KOPT-K1 (cell line): ENCODE measurements around the gene HECTD2.
"Not testable (repeated sequence)": the region's sequence is repeated elsewhere in the genome, so short reads cannot be mapped to it uniquely, and the experiment has no call there.

ENCODE experiments used
- H3K27ac ChIP-seq: fragments of 200-600 bp; sonication (generic); 2 replicates; pipeline ENCODE4 v1.5.1; 2016; ENCODE audit warnings: antibody characterized with exemption, mild to moderate bottlenecking, low read depth, low read length; ENCODE audit not compliant: poor library complexity, severe bottlenecking
- H3K36me3 ChIP-seq: fragments of 200-600 bp; sonication (generic); 2 replicates; pipeline ENCODE4 v1.5.1; 2017; ENCODE audit warnings: antibody characterized with exemption, mild to moderate bottlenecking, low read length, moderate library complexity; ENCODE audit not compliant: insufficient read depth
- H3K9me3 ChIP-seq: fragments of 200-600 bp; sonication (generic); 2 replicates; pipeline ENCODE4 v1.5.1; 2017; ENCODE audit warnings: antibody characterized with exemption, low read length, mild to moderate bottlenecking; ENCODE audit not compliant: insufficient read depth, poor library complexity, severe bottlenecking

HECTD2 gene

DNA sequence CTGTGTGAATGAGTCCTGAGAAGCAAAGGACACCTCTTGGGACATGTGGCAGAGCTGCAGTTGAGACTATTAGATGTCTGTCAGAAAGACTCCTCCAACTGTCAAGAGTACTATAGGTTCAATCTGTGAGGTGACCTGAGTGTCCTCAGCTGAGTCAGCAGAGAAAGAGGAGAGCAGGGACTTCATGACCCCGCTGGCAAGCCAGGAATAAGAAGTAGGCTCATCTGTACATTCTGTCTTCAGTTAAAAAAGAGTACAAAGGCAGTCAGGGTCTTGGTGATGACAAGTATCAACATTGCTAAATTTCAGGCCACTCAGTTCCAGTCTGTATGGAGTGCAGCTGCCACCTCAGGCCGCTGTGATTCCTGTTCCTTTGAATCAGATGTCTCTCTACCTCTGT, 25.1 kb downstream of the HECTD2 start:
- Histone ChIP-seq H3K9me3 (peaks cover 11% of the 10 kb centered on the region), H3K36me3 (no peaks in the 10 kb centered on the region), H3K27ac (no peak overlapping the region)

DNA sequence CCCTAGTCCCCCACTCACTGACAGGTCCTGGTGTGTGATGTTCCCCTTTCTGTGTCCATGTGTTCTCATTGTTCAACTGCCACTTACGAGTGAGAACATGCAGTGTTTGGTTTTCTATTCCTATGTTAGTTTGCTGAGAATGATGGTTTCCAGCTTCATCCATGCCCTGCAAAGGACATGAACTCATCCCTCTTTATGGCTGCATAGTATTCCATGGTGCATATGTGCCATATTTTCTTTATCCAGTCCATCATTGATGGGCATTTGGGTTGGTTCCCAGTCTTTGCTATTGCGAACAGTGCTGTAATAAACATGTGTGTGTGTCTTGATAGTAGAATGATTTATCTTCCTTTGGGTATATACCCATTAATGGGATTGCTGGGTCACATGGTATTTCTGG, 28.1 kb downstream of the HECTD2 start:
- H3K36me3 ChIP-seq, result not testable (repeated sequence)

DNA sequence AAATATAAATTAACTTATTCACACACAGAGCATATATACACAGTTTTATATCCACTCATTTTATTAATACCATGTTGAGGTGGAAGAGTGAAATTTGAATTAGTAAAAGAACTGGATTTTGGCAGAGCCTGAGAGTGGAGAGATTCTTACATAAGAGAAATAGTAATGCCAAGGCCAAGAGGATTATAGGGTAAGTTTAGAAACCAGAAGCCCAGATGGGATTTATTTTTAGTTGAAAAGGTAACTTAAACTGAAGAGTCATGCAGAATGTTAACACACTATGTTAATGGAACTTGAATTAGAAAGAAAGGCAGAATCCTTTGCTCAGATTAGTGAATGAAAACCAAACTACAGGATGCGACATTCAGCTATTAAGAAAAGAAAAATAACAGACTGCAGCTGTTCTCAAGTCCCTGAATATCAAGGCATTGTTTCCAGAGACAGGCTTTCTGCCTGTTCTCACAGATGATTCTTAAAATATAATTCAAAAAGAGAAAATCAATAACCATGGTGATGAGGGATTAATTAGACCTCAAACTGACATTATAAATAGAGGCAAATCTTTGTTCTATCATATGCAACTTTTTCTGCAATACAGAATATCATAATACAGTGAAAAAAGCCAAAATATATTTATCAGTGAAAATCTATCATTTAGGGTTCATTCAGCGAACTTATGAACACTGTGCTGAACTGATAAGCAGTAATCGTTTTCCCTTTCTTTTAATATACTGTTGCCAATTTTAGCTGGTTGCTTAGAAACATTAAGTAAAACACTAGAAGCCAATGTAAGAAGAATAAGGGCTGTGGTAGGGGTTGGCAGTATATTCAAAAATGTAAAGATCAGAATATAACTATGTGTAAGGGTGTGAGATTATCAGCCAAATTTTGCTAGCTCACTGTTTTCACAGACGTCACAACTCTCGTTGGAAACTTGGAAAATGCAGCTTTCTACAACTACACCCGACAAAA, 34.4 kb downstream of the HECTD2 start:
- no peaks in the 10 kb centered on the region for H3K36me3 ChIP-seq
- H3K9me3 ChIP-seq, result peaks cover 6% of the 10 kb centered on the region
- no peak overlapping the region for H3K27ac ChIP-seq

More for the DNA sequence above, 28.1 kb downstream of the HECTD2 start:
- H3K9me3 ChIP-seq, result peaks cover 11% of the 10 kb centered on the region
- H3K27ac ChIP-seq, result not testable (repeated sequence)

DNA sequence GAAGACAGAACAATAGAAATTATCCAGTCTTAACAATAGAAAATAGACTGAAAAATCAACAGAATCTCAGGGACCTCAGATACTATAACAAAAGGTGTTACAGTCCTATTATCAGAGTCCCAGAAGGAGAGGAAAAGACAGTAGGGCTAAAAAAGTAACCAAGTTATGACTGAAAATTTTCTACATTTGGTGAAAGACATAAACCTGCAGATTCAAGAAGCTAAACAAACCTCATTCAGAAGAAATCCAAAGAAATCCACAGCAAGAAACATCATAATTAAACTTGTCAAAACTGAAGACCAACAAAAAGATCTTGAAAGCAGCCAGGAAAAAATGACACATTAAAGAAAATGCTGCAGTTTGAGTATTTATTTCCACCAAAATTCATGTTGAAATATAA, 41.9 kb downstream of the HECTD2 start:
- Histone ChIP-seq H3K27ac (no peak overlapping the region), H3K9me3 (peaks cover 24% of the 10 kb centered on the region), H3K36me3 (no peaks in the 10 kb centered on the region)

DNA sequence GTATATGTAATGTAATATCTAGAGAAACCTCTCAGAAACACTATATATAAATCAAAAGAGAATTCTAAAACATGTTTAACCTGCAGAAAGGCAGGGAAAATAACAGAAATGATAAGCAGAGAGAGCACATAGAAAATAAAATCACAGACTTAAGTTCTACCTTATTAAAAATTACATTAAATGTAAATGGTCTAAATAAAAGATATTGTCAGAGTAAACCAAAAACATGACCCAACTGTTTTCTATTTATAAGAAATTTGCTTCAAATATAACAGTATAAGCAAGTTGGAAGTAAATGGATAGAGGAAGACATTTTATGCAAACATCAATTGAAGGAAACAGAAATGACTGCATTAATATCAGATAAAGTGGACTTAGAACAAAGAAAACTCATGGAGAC, 43.4 kb downstream of the HECTD2 start:
- Histone ChIP-seq H3K36me3 (no peaks in the 10 kb centered on the region), H3K9me3 (peaks cover 24% of the 10 kb centered on the region), H3K27ac (no peak overlapping the region)

DNA sequence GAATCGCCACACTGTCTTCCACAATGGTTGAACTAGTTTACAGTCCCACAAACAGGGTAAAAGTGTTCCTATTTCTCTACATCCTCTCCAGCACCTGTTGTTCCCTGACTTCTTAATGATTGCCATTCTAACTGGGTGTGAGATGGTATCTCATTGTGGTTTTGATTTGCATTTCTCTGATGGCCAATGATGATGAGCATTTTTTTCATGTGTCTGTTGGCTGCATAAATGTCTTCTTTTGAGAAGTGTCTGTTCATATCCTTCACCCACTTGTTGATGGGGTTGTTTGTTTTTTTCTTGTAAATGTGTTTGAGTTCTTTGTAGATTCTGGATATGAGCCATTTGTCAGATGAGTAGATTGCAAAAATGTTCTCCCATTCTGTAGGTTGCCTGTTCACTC, 45.0 kb downstream of the HECTD2 start:
- not testable (repeated sequence) for H3K36me3 ChIP-seq, H3K27ac ChIP-seq
- H3K9me3 ChIP-seq, result peaks cover 19% of the 10 kb centered on the region

DNA sequence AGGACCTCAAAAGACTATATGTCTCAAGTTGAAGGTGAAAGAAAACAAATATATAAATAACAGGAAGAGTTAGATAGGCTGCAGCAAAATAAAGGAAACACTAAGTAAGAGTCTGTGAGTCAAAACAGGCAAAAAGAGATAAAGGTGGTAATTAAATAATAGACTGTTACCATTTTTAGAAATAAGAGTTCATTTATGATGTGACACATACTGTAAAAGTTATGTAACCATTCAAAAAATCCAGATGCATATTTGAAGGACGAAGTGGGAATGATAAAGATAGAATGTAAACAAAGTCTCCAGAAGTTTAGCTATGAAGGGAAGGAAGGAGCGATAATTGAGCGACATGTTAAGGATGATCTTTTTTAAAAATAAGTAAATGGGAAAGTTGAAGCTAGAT, 50.5 kb downstream of the HECTD2 start:
- no peak overlapping the region for H3K27ac ChIP-seq
- H3K36me3 ChIP-seq, result no peaks in the 10 kb centered on the region
- H3K9me3 ChIP-seq, result no peaks in the 10 kb centered on the region

DNA sequence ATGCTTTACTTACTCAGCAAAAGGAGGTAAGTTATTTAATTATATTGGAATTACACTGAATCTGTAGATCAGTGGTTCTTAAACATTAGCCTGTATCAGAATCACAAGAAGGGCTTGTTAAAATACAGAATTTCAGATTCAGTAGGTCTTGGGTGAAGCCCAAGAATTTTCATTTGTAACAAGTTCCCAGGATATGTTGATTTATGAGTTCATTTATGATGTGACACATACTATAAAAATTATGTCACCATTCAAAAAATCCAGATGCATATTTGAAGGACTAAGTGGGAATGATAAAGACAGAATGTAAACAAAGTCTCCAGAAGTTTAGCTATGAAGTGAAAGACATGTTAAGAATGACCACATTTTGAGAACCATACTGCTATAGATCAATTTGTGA, 52.3 kb downstream of the HECTD2 start:
- Histone ChIP-seq H3K36me3 (no peaks in the 10 kb centered on the region), H3K27ac (no peak overlapping the region), H3K9me3 (no peaks in the 10 kb centered on the region)

DNA sequence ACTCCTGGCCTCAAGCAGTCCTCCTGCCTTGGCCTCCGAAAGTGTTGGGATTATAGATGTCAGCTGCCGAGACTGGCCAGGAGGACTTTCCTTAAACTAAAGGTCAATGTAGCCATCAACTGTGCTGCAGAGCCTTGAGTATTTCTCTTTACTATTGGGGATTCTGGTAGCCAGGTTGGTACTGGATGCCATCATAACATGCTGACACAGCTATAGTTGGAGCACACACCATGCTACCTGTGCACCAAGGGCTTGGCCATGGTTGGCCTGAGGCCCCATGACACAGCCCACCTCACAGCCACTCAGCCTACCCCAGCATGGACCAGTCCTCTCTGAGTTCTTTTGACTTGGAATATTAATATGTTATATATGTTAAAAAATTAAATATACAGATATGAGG, 54.4 kb downstream of the HECTD2 start:
- Histone ChIP-seq H3K36me3 (no peaks in the 10 kb centered on the region), H3K9me3 (no peaks in the 10 kb centered on the region), H3K27ac (no peak overlapping the region)

DNA sequence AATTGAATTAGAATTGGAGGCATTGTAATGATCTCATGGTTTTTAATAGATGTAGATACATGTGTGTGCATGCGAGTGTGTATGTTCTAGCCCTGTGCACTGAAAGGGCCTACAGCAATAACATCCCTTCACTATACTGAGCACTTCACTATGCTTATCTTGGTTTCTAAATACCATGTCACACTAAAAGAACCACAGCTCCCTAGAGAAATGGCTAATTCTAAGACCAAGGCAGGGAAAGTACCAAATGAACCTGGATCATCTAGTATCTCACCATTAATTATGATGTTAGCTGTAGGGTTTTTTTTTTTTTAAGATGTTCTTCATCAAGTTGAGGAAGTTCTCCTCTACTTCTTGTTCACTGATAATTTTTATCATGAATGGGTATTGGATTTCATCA, 55.1 kb downstream of the HECTD2 start:
- H3K27ac ChIP-seq, result no peak overlapping the region
- H3K9me3 ChIP-seq, result no peaks in the 10 kb centered on the region
- H3K36me3 ChIP-seq, result no peaks in the 10 kb centered on the region

DNA sequence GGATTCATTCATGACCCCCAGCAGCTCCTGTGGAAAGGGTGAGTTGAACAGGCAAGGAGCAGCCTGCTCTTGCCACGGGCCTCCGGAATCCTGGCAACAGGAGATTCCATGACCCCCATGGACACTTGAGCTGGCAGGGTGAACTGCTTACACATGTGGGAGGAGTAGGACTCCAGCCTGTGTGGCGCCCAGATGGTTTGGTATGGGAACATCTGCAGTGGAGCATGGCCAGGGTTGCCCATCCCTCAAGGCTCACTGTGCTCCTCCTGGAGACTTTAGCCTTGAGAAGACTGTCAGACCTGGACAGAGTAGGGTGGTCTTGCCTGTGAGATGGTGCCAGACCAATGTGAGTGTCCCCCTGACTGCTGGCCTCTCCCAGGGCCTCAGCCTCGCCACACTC, 57.0 kb downstream of the HECTD2 start:
- H3K27ac ChIP-seq, result no peak overlapping the region
- H3K36me3 ChIP-seq, result no peaks in the 10 kb centered on the region
- H3K9me3 ChIP-seq, result no peaks in the 10 kb centered on the region

DNA sequence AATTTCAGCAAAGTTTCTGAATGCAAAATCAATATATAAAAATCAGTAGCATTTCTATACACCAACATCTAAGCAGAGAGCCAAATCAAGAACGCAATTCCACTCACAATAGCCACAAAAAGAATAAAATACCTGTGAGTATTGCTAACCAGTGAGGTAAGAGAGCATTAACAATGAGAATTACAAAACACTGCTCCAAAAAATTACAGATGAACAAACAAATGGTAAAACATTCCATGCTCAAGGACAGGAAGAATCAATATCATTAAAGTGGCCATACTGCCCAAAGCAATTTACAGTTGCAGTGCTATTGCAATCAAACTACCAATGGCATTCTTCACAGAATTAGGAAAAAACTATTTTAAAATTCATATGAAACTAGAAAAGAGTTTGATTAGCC, 61.5 kb downstream of the HECTD2 start:
- no peaks in the 10 kb centered on the region for H3K36me3 ChIP-seq
- H3K9me3 ChIP-seq, result no peaks in the 10 kb centered on the region
- no peak overlapping the region for H3K27ac ChIP-seq

DNA sequence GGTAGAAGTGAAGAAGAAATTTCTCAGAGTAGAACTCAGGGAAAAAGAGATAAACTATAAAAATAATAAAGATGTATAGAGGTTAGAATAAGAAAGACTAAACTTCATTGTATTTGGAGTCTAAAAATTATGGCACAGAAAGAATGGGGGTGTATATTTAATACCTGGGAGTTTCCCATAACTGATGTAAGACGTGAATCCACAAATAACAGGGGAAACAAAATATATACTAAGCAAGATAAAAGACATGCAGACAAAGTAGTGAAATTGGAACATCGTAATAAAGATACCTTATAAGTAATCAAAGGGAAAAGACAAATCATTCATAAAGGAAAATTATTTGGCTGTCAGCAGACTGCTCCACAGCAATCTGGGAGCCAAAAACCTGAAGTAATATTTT, 62.8 kb downstream of the HECTD2 start:
- Histone ChIP-seq H3K9me3 (no peaks in the 10 kb centered on the region), H3K36me3 (no peaks in the 10 kb centered on the region), H3K27ac (no peak overlapping the region)

DNA sequence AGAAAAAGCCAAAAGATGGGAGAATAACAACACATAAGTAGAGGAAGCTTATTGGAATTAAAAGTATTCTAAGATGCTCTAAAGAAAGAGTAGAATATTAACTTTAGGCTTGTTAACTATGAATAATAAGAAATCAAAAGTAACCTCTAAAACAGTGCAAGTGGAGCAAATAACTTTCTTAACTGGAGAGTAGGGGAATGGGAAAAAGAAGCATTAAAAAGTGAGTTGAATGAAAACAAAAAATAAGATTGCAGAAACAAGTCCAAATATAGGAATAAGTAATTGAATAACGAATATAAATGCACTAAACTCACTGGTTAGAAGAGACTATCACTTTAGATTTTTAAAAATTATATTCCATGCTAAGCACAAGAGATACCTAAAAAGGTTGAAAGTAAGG, 63.9 kb downstream of the HECTD2 start:
- H3K9me3 ChIP-seq, result no peaks in the 10 kb centered on the region
- no peak overlapping the region for H3K27ac ChIP-seq
- H3K36me3 ChIP-seq, result no peaks in the 10 kb centered on the region

DNA sequence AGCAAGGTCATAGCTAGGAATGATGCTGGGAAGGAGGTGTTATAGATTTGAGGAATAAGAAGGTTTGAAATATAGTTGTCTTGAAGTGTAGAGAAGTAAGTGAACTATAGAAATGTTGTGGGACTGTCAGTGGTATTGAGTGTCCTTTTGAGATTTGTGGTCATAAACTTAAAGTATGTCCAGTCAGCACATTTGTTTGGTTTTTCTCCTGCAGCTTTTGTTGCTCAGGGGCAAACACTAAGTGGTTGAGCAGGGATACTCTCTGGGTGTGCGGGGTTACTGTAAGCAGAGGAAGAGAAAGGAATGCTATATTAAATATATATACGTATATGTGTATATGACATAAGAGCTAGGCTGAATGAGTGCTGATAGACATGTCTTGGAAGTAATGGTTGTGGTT, 67.1 kb downstream of the HECTD2 start:
- Histone ChIP-seq H3K9me3 (no peaks in the 10 kb centered on the region), H3K27ac (no peak overlapping the region), H3K36me3 (no peaks in the 10 kb centered on the region)

DNA sequence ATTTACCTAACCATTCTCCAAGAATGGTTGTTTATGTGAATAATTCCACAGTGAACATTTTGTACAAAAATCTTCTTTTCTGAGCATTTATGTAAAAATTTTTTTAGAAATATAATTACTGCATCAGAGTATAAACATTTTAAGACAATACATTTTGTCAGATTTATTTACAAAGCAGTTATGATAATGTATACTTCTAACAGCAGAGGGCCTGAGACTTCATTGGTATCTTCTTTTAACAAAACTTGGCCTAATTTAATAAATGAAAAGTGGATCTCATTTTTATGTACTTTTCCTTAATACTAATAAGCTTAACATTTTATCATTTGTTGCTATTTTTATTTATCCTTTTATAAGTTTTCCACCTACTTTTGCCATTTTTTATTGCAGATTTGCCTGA, 69.4 kb downstream of the HECTD2 start:
- H3K9me3 ChIP-seq, result no peaks in the 10 kb centered on the region
- no peaks in the 10 kb centered on the region for H3K36me3 ChIP-seq
- H3K27ac ChIP-seq, result no peak overlapping the region
